Colon (tissue), 2 donors: ENCODE measurements around the gene IQGAP1.
"Not testable (repeated sequence)": the region's sequence is repeated elsewhere in the genome, so short reads cannot be mapped to it uniquely, and the experiment has no call there.

Experiments used
- FAIRE-seq: peaks from 2 replicates; lab custom pipeline; 2012; peaks lifted over from hg19 to GRCh38; lab: Jason Lieb, UNC
- donor health status: control.
- donor health status: control.

The IQGAP1 gene

DNA sequence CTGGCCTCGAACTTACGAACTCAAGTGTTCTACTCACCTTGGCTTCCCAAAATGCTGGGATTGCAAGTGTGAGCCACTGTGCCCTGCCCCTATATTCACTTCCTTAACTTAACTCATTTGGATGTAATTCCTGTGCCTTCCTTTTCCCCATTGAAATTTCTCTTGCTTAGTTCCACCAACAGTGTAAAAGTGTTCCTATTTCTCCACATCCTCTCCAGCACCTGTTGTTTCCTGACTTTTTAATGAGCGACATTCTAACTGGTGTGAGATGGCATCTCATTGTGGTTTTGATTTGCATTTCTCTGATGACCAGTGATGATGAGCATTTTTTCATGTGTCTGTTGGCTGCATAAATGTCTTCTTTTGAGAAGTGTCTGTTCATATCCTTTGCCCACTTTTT, 21.5 kb downstream of the IQGAP1 start:
- FAIRE-seq: not testable (repeated sequence)

DNA sequence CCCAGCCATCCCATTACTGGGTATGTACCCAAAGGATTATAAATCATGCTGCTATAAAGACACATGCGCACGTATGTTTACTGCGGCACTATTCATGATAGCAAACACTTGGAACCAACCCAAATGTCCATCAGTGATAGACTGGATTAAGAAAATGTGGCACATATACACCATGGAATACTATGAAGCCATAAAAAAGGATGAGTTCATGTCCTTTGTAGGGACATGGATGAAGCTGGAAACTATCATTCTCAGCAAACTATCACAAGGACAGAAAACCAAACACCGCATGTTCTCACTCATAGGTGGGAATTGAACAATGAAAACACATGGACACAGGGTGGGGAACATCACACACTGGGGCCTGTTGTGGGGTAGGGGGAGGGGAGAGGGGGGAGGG, 22.3 kb downstream of the IQGAP1 start:
- FAIRE-seq: not testable (repeated sequence)

DNA sequence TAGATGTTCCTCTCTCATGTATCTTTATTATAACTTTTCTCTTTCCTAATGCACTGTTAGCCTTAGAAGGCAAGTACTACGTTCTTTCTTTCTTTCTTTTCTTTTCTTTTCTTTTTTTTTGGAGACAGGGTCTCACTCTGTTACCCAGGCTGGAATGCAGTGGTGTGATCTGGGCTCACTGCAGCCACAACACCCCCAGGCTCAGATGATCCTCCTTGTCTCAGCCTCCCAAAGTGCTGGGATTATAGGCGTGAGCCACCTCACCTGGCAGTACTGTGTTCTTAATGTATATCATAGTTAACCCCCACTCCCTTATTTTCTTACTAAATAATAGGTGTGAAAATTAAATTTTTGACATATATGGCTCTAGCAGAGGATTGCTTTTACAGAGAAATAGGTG, 23.1 kb downstream of the IQGAP1 start:
- FAIRE-seq: no peak

DNA sequence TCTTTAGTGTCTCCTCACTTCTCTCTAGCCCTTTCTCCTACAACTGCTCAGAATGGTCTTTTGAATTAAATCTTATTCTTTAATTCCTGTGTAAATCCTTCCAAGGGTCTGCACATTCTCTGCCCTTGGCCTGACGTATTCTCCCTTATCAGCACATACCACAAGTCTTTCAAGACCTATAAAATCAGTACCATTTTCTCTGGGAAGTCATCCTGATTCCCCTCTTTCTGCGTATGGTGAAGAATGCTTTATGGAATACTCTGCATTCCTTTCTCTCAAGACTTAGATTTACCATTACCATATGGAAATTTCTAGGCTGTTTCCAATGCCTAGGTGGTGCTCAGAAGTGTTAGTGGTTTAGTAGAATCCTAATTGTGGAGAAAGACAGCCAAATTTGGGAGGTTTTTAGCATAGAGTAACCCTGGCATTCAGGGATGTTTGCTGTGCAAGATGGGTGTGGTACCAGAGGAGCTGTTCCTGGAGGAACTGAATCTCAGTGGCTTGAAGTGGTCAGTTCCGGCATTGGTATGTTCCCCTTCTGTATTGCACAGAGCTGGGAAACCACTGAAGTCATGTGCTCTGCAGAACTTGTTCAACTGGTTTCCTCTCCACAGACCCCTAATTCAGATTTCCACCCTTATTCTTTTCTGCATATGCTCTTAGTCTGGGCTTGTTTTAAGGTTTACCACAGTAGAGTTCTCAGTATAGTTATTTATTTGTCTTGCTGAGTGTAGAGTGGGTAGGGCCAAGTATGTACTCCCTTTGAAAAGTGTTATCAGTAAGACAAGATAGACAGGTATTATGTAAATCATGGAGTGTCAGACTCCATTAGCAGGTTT, 24.5 kb downstream of the IQGAP1 start:
- no peak for FAIRE-seq

DNA sequence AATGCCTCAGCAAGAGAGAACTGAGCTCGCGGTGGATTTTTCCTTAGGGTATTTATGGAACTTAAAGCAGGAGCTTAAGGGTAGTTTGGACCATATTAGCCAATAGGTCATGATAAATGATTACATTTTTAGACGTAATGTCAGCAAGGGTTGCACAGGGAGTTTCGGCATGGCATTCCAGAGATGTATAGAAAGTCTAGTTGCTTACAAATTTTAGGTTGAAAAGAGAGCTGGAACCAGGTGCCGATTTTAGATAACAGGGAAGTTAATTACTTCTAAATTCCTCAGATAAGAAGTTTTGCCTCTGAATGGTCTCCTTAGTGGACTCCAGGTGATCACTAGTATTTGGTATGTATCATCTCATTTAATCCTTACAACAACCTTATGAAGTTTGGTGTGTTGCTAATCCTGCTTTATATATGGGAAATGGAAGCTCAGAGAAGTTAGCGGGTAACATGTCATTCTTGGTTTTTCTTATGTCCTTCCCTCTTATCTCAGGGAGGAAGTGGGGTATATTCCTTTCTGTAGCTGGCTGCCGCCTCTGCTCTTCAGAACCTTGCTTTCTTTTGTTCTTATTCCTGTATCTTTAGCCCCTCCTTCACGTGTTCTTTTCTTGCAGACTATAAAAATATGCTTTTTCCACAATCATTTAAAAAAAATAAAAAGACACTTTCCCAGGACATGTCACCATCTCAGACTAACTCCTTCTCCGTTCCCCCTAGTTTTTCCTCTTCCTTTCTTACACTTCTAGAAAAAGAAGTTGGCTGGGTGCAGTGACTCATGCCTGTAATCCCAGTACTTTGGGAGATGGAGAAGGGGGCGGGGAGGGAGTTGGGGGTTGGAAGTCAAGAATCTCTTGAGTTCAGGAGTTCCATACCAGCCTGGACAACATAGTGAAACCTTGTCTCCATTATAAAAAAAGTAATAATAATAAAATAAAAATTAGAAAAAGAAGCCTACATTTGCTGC, 25.7 kb downstream of the IQGAP1 start:
- no peak for FAIRE-seq

DNA sequence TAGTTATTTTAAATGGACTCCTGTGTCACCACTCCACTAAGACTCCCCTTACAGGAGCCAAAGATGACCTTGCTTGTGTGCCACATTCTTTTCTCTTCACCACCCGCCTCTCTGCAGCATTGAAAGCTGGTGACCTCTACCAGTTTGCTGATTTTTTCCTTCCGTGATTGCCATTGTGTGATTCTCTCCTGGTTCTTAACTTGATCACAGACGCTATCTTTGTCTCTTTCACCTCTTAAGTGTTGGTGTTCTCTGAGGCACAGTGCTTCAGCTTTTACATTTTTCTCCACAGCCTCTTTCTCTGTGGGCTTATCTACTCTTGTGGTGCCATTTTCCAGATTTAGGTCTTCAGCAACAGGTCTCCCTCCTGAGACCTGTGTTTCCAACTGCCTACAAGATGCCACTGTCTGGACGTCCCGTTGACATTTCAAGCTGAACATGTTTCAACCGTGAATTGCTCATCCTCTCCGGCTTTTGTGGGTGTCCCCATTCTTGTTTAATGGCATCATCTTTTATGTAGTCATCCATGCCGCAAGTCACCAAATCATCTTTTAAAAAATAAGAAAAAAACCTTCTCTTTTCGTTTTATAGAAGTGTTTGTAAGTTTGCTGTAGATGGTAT, 26.5 kb downstream of the IQGAP1 start:
- FAIRE-seq: no peak

DNA sequence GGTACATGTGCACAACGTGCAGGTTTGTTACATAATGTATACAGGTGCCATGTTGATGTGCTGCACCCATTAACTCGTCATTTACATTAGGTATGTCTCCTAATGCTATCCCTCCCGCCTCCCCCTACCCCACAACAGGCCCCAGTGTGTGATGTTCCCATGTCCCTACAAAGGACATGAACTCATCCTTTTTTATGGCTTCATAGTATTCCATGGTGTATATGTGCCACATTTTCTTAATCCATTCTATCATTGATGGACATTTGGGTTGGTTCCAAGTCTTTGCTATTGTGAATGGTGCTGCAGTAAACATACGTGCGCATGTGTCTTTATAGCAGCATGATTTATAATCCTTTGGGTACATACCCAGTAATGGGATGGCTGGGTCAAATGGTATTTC, 28.0 kb downstream of the IQGAP1 start:
- not testable (repeated sequence) for FAIRE-seq

DNA sequence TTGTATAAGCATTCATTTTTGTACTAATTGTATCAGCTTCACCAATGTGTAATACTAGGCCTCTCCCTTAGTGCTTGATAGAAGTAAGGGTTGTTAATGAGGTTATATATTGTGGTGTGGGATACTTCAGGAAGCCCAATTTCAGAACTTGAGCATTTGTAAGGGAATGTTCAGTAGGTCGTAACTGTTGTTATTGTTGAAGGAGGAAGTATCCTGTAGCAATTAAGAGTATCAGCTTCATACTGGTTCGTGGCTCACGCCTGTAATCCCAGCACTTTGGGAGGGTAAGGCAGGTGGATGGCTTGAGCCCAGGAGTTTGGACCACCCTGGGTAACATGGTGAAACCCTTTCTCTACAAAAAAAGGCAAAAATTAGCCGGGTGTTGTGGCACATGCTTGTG, 30.6 kb downstream of the IQGAP1 start:
- no peak for FAIRE-seq

DNA sequence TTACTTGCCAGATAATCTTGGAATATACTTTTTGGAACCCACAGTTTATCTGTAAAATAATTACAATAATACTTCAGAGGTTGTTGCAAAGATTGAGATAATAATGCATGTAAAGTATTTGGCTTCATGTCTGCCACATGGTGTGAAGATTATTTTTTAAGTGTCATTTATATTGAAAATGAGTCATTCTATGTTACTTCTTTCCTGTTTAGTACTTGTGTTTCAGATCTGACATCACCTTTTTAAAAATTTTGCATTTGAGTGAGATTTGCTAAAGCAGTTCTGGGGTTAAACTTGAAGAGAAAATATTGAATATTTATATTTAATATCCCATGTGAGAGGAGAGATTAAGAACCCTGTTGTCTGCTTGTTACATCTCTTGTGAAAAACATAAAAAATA, 31.2 kb downstream of the IQGAP1 start:
- no peak for FAIRE-seq

DNA sequence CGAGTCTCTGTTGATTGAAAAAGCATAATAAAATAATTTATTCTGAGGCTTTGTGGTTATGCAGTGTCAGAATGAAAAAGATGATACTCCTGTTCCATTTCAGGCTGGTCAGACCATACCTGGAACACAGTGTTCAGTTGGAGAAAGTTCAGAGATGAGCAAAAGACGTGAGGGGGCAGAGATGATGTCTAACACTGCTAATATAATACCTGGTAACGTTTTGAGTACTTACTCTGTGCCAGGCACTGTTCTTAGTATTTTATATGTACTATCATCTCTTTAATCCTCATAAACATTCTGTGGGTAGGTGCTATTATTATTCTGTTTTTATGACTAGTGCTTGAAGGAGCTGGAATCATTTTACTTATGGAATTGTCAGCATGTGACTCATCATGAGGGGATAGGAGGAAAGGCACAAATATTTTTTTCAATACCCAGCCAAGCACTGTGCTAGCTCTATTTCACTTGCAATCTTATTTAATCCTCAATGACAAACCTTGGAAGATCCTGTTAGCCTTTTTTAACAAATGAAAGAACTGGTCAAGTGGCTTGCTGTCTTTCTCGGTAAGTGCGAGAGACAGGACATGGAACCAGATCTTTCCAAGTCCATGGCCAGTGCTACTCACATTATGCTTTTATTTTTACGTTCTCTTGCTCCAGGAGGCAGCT, 31.8 kb downstream of the IQGAP1 start:
- FAIRE-seq: no peak

DNA sequence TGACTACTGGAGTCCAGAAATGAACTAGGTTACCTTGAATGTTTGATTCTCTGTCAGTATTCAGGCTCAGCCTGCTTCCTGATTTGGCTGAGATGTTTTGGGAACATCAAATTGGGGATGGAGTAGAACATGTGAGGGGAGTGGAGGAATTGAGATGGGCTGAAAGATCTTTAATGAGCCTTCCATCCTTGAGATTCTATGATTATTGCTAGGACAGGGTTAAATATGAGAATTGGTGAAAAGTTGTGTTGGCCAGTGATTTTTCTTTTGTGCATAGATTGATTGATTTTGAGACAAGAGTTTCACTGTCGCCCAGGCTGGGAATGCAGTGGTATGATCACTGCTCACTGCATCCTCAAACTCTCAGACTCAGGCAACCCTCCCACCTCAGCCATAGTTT, 32.4 kb downstream of the IQGAP1 start:
- FAIRE-seq: no peak

DNA sequence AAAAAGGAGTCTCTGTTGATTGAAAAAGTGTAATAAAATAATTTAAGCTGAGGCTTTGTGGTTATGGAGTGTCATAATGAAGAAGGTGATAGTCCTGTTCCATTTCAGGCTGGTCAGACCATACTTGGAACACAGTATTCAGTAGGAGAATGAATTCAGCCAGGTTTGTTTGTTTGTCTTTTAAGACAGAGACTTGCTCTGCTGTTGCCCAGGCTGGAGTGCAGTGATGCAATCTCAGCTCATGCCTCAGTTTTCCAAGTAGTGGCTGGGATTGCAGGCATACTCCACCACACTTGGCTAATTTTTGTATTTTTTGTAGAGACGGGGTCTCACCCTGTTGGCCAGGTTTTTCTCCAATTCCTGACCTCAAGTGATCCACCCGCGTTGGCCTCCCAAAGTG, 33.5 kb downstream of the IQGAP1 start:
- no peak for FAIRE-seq

DNA sequence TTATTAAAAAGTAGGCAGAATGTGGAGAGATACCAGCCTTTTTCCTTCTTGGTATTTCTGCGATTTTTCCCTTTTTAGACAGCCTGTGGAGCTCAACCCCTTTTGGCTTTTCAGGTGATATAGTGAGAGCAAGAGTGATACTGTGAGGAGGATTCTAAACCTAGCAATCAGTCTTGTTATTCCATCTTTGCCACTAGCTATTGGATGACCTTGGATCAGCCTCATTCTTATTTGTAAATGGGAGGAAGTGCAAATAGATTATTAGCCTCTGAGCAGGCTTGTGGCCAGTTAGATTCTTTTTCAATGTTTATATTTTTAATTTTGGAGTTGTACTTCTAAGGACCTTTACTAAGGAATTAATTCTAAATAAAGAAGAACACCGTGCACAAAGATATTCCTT, 34.0 kb downstream of the IQGAP1 start:
- FAIRE-seq: no peak

DNA sequence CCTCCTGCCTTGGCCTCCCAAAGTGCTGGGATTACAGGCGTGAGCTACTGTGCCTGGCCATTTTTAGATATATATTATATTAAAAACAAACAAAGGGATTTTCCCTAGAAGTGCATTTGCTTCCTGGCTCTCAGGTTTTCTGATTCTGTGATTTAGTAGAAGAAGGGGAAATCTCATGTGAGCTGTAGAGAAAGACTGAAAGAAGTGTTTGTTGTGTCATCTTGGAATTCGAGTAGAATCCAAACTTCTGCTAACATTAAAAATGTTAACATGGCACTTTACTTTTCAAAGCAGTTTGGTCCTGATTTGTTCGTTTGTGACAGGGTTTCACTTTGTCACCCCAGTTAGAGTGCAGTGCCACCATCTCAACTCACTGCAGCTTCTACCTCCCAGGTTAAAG, 34.9 kb downstream of the IQGAP1 start:
- no peak for FAIRE-seq

DNA sequence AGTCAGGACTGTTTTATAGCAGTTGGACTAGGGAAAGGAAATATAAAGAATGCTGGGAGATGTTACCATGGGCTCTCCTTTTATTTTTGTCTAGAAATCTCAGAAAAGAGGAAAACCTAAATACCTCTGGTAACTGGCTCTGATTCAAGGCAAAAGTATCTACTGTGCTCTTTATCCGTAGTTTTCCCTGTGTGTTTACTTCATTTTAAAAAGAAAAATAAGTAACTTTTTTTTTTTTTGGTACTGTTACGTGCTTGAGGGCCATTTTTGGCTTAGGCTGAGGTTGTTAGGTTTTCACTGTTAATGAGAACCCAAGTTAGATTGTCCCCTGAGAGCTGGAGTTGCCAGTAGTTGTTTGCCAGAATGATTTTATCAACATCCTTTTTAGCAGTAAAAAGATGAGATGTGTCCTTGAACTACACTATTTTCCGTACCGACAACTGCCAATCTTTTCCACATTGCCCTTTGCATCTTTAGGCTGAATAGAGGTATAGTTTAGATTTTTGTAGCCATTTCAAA, 35.8 kb downstream of the IQGAP1 start:
- no peak for FAIRE-seq

DNA sequence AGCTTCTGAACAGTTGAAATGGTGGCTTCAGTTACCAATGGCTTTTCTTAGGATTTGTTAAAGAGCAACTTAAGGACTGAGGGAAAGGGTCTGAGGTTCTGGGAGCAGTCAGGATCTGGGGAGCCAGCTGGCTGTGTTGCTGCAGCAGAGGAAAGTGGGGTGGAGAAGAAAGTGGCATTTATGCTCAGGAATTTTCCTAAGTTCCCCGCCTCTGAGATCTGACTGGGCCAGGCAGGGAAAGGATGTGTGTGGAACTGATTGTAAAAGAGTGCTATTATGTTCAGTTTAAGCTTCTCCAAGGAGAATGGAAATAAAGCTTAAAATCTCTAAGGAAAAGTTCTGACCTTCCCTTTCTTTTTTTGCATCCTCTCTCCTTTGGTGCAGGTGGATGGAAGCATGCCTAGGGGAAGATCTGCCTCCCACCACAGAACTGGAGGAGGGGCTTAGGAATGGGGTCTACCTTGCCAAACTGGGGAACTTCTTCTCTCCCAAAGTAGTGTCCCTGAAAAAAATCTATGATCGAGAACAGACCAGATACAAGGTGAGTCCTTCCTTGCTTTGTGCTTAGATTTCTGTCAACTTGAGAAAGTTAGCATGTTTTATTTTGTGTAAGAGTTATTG, 37.8 kb downstream of the IQGAP1 start:
- no peak for FAIRE-seq

DNA sequence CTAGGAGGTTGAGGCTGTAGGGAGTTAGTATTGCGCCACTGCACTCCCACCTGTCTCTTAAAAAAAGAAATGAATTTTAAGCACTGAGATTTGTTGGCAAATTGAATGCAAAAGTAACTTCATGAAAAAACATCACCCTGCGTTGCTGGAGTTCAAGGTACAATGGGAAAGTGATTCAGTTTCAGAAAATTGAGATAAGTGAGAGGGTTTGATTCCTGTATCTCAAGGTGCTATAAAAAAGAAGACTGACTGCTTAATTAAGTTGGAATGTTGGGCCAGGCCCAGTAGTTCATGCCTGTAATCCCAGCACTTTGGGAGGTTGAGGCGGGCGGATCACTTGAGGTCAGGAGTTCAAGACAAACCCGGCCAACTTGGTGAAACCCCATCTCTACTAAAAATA, 39.1 kb downstream of the IQGAP1 start:
- no peak for FAIRE-seq

DNA sequence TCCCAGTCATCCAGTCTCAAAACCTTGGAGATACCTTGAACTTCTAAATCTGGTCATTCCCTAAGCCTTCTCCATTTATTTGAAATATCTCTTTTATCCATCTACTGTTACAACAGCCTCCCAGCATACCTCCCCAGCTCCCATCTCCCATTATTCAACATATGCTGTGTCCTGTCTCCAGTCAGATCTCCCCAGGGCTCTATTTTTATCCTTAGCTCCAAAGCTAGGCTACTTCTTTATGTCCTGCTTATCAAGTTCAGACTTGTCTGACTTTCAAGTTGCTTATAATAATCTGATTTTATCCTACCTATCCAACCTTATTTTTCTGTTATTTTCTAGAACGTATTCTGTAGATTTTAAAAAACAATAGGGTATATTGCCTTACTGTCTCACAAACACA, 44.2 kb downstream of the IQGAP1 start:
- no peak for FAIRE-seq

DNA sequence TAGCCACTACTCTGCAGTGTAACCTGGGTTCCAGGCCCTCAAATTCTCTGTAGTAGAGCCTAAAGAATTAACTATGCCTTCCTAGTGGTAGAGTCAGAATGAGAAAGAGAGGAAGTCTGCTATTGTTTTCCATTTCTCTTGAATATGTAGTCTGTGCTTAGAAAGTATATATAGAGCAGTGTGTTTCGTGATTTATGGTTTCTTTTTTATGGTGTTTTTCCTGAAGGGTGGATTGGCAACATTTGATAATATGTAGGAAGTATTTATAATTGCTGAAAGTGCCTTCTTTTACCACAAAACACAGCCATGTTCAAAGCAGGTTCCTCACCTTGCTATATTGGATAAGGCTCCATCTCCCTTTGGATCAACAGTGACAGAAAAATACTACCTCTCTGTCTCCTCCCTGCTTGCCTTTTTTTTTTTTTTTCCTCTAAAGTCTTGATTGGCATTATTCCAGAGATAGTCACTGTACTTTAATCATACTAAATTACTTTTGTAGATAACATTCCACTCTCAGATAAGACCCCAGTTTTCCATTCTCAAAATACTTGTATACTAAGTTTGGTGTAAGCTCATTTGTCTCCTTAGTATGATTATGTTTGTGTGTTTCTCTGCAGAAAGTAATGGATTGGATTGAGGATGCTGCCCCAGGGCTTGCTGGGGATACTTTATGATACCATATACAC, 47.8 kb downstream of the IQGAP1 start:
- no peak for FAIRE-seq

DNA sequence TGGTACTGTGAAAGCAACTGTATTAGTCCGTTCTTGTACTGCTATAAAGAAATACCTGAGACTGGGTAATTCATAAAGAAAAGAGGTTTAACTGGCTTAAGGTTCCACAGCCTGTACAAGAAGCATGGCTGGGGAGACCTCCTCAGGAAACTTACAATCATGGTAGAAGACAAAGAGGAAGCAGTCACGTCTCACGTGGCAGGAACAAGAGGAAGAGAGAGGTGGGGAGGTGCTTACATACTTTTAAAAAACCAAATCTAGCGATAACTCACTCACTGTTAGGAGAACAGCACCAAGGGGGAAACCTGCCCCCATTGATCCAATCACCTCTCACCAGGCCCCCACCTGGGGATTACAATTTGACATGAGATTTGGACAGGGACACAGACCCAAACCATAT, 48.9 kb downstream of the IQGAP1 start:
- FAIRE-seq: no peak

DNA sequence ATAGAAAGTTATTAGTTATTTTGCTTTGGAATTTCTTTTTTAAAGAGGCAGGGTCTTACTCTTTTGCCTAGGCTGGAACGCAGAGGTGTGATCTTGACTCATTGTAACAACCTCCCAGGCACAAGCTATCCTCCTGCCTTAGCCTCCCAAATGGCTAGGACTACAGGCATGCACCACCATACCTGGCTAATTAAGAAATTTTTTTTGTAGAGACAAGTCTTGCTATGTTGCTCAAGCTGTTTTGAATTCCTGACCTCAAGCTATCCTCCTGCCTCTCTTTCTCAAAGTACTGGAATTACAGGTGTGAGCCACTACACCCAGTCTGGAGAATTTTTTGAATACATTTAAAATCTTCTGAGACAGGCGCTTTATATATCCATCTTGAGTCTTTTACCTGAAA, 49.5 kb downstream of the IQGAP1 start:
- no peak for FAIRE-seq
